RWPE2 (cell line): ENCODE data around the gene DST.

Experiments
- ATAC-seq: fragments of 200-7000 bp; cut with Tn5 transposase; 3 replicates; pipeline ENCODE4 v1.9.1; 2021; ENCODE audit warnings: low read depth
- DNase-seq: peaks from one replicate; pipeline ENCODE4 v3.0.0-alpha.2; 2020; ENCODE audit warnings: low spot score
- H3K27ac ChIP-seq: fragments of 450-650 bp; 2 replicates; pipeline ENCODE4 v1.5.1; 2017; ENCODE audit warnings: mild to moderate bottlenecking; ENCODE audit not compliant: poor library complexity, severe bottlenecking
- H3K27me3 ChIP-seq: fragments of 250-450 bp; sonication (Bioruptor Pico); 2 replicates; pipeline ENCODE4 v1.5.1; 2021; ENCODE audit warnings: mild to moderate bottlenecking, moderate library complexity; ENCODE audit not compliant: insufficient read depth, poor library complexity, severe bottlenecking
- H3K36me3 ChIP-seq: fragments of 250-450 bp; sonication (Bioruptor Pico); 2 replicates; pipeline ENCODE4 v1.5.1; 2020; ENCODE audit warnings: low read depth, mild to moderate bottlenecking, moderate library complexity
- H3K4me1 ChIP-seq: fragments of 250-450 bp; sonication (Bioruptor Pico); 2 replicates; pipeline ENCODE4 v1.5.1; 2021; ENCODE audit warnings: mild to moderate bottlenecking, moderate library complexity; ENCODE audit not compliant: insufficient read depth, poor library complexity, severe bottlenecking
- H3K4me3 ChIP-seq: fragments of 250-450 bp; sonication (Bioruptor Pico); 2 replicates; pipeline ENCODE4 v1.5.1; 2021; ENCODE audit warnings: mild to moderate bottlenecking, moderate library complexity; ENCODE audit not compliant: severe bottlenecking
- H3K9me3 ChIP-seq: fragments of 250-450 bp; sonication (Bioruptor Pico); 2 replicates; pipeline ENCODE4 v1.5.1; 2021; ENCODE audit warnings: mild to moderate bottlenecking, moderate library complexity; ENCODE audit not compliant: severe bottlenecking
- CTCF ChIP-seq: fragments of 450-650 bp; IDR thresholded peaks from one replicate; pipeline ENCODE4 v1.5.1; 2017; ENCODE audit warnings: mild to moderate bottlenecking, moderate library complexity; ENCODE audit not compliant: poor library complexity, severe bottlenecking

DST gene

GRCh38 chr6:56542364-56543331 lies 100.0 kb downstream of the DST start:
- Histone ChIP-seq H3K27me3 (no peaks in the 10 kb centered on the region), H3K27ac (peak overlapping the region; percentile 84), H3K9me3 (no peaks in the 10 kb centered on the region), H3K36me3 (peaks cover 4% of the 10 kb centered on the region; the same call in 1 of the 2 replicates), H3K4me1 (peaks cover 35% of the 10 kb centered on the region), H3K4me3 (peak overlapping the region; percentile 45)
- TF ChIP-seq CTCF = peak; percentile 25
- ATAC-seq (peak; percentile 87), DNase-seq (peak; percentile 93)

DNA sequence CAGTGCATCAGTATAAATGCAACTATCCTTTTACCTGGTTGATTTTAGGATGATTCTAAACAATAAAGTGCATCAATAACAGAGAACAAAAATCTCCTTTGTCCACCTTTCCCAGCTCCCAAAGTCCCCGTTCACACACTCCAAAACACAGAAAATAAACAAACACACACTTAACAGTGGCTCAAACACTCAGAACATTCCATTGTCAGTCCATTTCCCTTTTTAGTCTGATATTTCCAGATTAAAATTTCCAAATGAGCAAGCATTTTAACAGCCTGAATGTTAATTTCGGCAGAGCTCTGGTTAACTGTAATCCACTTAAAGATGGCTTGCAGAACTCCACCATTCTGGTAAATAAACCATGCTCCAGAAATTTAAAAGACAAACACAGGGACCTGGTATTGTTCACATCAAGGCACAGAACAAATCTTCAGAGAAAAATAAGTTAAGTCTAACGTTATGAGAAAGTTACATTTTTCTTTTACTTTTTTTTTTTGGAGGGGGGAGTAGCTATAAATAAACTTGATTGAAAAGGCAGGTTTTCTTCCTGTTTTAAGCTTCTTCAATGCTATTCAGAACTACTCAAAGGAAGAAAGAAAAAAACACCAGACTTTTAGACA lies 100.8 kb downstream of the DST start:
- ATAC-seq (no peak), DNase-seq (no peak)
- no peaks in the 10 kb centered on the region for H3K9me3 ChIP-seq
- TF ChIP-seq CTCF = no peak
- H3K27me3 ChIP-seq = no peaks in the 10 kb centered on the region
- peaks cover 35% of the 10 kb centered on the region for H3K4me1 ChIP-seq
- H3K27ac ChIP-seq = peak overlapping the region; percentile 84
- H3K4me3 ChIP-seq = peak overlapping the region; percentile 45
- peaks cover 4% of the 10 kb centered on the region for H3K36me3 ChIP-seq

- H3K4me1 ChIP-seq = peaks cover 35% of the 10 kb centered on the region
- DNase-seq = no peak
These were observed 101.6 kb downstream of the DST start for GRCh38 chr6:56541030-56541600.

GRCh38 chr6:56540232-56541029 lies 102.3 kb downstream of the DST start:
- H3K4me3 ChIP-seq = peak overlapping the region; percentile 45
- H3K27ac ChIP-seq = peak overlapping the region; percentile 84
- H3K36me3 ChIP-seq = peaks cover 14% of the 10 kb centered on the region
- H3K9me3 ChIP-seq = no peaks in the 10 kb centered on the region
- no peak for TF ChIP-seq CTCF
- H3K27me3 ChIP-seq = no peaks in the 10 kb centered on the region
- ATAC-seq = no peak
- no peak for DNase-seq
- peaks cover 35% of the 10 kb centered on the region for H3K4me1 ChIP-seq

More at GRCh38 chr6:56541030-56541600, 101.6 kb downstream of the DST start:
- no peak; the same call in 2 of the 3 replicates for ATAC-seq
- TF ChIP-seq CTCF = no peak
- Histone ChIP-seq H3K27me3 (no peaks in the 10 kb centered on the region), H3K4me3 (peak overlapping the region; percentile 45), H3K9me3 (no peaks in the 10 kb centered on the region), H3K36me3 (peaks cover 7% of the 10 kb centered on the region), H3K27ac (peak overlapping the region; percentile 84)
